ENCODE results near the gene DPEP3.

DPEP3 gene

GRCh38 chr16:67931712-67932461 is 48.4 kb downstream of the DPEP3 start, which contains the start of gene CTRL:
TSS of gene CTRL (minus strand) at chr16:67931862. CDS start at chr16:67931852, 10 bp downstream.
- Histone ChIP-seq H3K27ac (ENCODE audit: insufficient read depth, low read length, poor library complexity, severe bottlenecking) (no peak within 1 kb of the TSS), H3K9me3 (ENCODE audit: control insufficient read depth, low read length) (no peaks in the 10 kb centered on the region), H3K36me3 (ENCODE audit: control insufficient read depth, insufficient read depth, low read length) (peaks cover 42% of the 10 kb centered on the region), H3K27me3 (replicated peaks; ENCODE audit: control insufficient read depth, insufficient read depth, low read length, poor library complexity, severe bottlenecking) (no peaks in the 10 kb centered on the region), H3K4me1 (ENCODE audit: control insufficient read depth, insufficient read depth, low read length, poor library complexity, severe bottlenecking) (peaks cover 11% of the 10 kb centered on the region), H3K4me3 (ENCODE audit: insufficient read depth, low read depth, low read length, poor library complexity, severe bottlenecking) (no peak within 1 kb of the TSS)
- DNase-seq = no peak

GRCh38 chr16:67930678-67931211 is 49.6 kb downstream of the DPEP3 start:
- H3K4me1 ChIP-seq (ENCODE audit: control insufficient read depth, insufficient read depth, low read length, poor library complexity, severe bottlenecking) = peaks cover 9% of the 10 kb centered on the region
- no peaks in the 10 kb centered on the region for H3K27me3 ChIP-seq (replicated peaks; ENCODE audit: control insufficient read depth, insufficient read depth, low read length, poor library complexity, severe bottlenecking)
- H3K36me3 ChIP-seq (ENCODE audit: control insufficient read depth, insufficient read depth, low read length) = peaks cover 42% of the 10 kb centered on the region
- DNase-seq = no peak
- no peak overlapping the region for H3K27ac ChIP-seq (ENCODE audit: insufficient read depth, low read length, poor library complexity, severe bottlenecking)
- no peaks in the 10 kb centered on the region for H3K9me3 ChIP-seq (ENCODE audit: control insufficient read depth, low read length)
- no peak overlapping the region for H3K4me3 ChIP-seq (ENCODE audit: insufficient read depth, low read depth, low read length, poor library complexity, severe bottlenecking)

- H3K9me3 ChIP-seq (ENCODE audit: control insufficient read depth, low read length) = no peaks in the 10 kb centered on the region
- no peak overlapping the region for H3K27ac ChIP-seq (ENCODE audit: insufficient read depth, low read length, poor library complexity, severe bottlenecking)
- peaks cover 41% of the 10 kb centered on the region for H3K36me3 ChIP-seq (ENCODE audit: control insufficient read depth, insufficient read depth, low read length)
- DNase-seq = no peak
- H3K27me3 ChIP-seq (replicated peaks; ENCODE audit: control insufficient read depth, insufficient read depth, low read length, poor library complexity, severe bottlenecking) = no peaks in the 10 kb centered on the region
- H3K4me3 ChIP-seq (ENCODE audit: insufficient read depth, low read depth, low read length, poor library complexity, severe bottlenecking) = no peak overlapping the region
- peaks cover 6% of the 10 kb centered on the region for H3K4me1 ChIP-seq (ENCODE audit: control insufficient read depth, insufficient read depth, low read length, poor library complexity, severe bottlenecking)
These were observed 50.1 kb downstream of the DPEP3 start for GRCh38 chr16:67930191-67930590.

GRCh38 chr16:67928561-67929364 is 51.5 kb downstream of the DPEP3 start:
- H3K36me3 ChIP-seq (ENCODE audit: control insufficient read depth, insufficient read depth, low read length) = peaks cover 33% of the 10 kb centered on the region

GRCh38 chr16:67928147-67928546 is 52.2 kb downstream of the DPEP3 start:
- Histone ChIP-seq H3K27me3 (replicated peaks; ENCODE audit: control insufficient read depth, insufficient read depth, low read length, poor library complexity, severe bottlenecking) (no peaks in the 10 kb centered on the region), H3K4me3 (ENCODE audit: insufficient read depth, low read depth, low read length, poor library complexity, severe bottlenecking) (no peak overlapping the region), H3K36me3 (ENCODE audit: control insufficient read depth, insufficient read depth, low read length) (peaks cover 30% of the 10 kb centered on the region), H3K9me3 (ENCODE audit: control insufficient read depth, low read length) (no peaks in the 10 kb centered on the region), H3K27ac (ENCODE audit: insufficient read depth, low read length, poor library complexity, severe bottlenecking) (no peak overlapping the region), H3K4me1 (ENCODE audit: control insufficient read depth, insufficient read depth, low read length, poor library complexity, severe bottlenecking) (peaks cover 3% of the 10 kb centered on the region)
- DNase-seq = no peak

More at GRCh38 chr16:67928561-67929364, 51.5 kb downstream of the DPEP3 start:
- peaks cover 3% of the 10 kb centered on the region for H3K4me1 ChIP-seq (ENCODE audit: control insufficient read depth, insufficient read depth, low read length, poor library complexity, severe bottlenecking)
- H3K27ac ChIP-seq (ENCODE audit: insufficient read depth, low read length, poor library complexity, severe bottlenecking) = no peak overlapping the region
- H3K27me3 ChIP-seq (replicated peaks; ENCODE audit: control insufficient read depth, insufficient read depth, low read length, poor library complexity, severe bottlenecking) = no peaks in the 10 kb centered on the region
- peak; percentile 51 to 65 (median 53) for DNase-seq
- H3K9me3 ChIP-seq (ENCODE audit: control insufficient read depth, low read length) = no peaks in the 10 kb centered on the region
- no peak overlapping the region for H3K4me3 ChIP-seq (ENCODE audit: insufficient read depth, low read depth, low read length, poor library complexity, severe bottlenecking)

GRCh38 chr16:67927131-67927941 is 53.0 kb downstream of the DPEP3 start:
- no peaks in the 10 kb centered on the region for H3K9me3 ChIP-seq (ENCODE audit: control insufficient read depth, low read length)
- peaks cover 3% of the 10 kb centered on the region for H3K4me1 ChIP-seq (ENCODE audit: control insufficient read depth, insufficient read depth, low read length, poor library complexity, severe bottlenecking)
- no peak overlapping the region for H3K27ac ChIP-seq (ENCODE audit: insufficient read depth, low read length, poor library complexity, severe bottlenecking)
- H3K4me3 ChIP-seq (ENCODE audit: insufficient read depth, low read depth, low read length, poor library complexity, severe bottlenecking) = no peak overlapping the region
- peaks cover 27% of the 10 kb centered on the region for H3K36me3 ChIP-seq (ENCODE audit: control insufficient read depth, insufficient read depth, low read length)
- H3K27me3 ChIP-seq (replicated peaks; ENCODE audit: control insufficient read depth, insufficient read depth, low read length, poor library complexity, severe bottlenecking) = no peaks in the 10 kb centered on the region
- no peak for DNase-seq

- Histone ChIP-seq H3K4me3 (ENCODE audit: insufficient read depth, low read depth, low read length, poor library complexity, severe bottlenecking) (no peak overlapping the region), H3K4me1 (ENCODE audit: control insufficient read depth, insufficient read depth, low read length, poor library complexity, severe bottlenecking) (peaks cover 3% of the 10 kb centered on the region), H3K27ac (ENCODE audit: insufficient read depth, low read length, poor library complexity, severe bottlenecking) (no peak overlapping the region), H3K36me3 (ENCODE audit: control insufficient read depth, insufficient read depth, low read length) (peaks cover 18% of the 10 kb centered on the region), H3K9me3 (ENCODE audit: control insufficient read depth, low read length) (no peaks in the 10 kb centered on the region), H3K27me3 (replicated peaks; ENCODE audit: control insufficient read depth, insufficient read depth, low read length, poor library complexity, severe bottlenecking) (no peaks in the 10 kb centered on the region)
- DNase-seq = no peak
These were observed 54.0 kb downstream of the DPEP3 start for GRCh38 chr16:67926181-67926750.

Data from effector memory CD4-positive, alpha-beta T cell (primary cell).